Mucosa of descending colon (tissue), 3 donors: ENCODE measurements around the gene CLMN. TPM values are rescaled to one million over a fixed set of nuclear protein-coding genes. Genes with fewer than 3 reads are reported as not detected.

Experiments used
- ATAC-seq: fragments of 200-7000 bp; cut with Tn5 transposase; one replicate; pipeline ENCODE4 v1.9.1; 2020; ENCODE audit warnings: mild to moderate bottlenecking, moderate library complexity
- DNase-seq, 3 donors: peaks; one replicate each; pipeline ENCODE4 v3.0.0-alpha.2; 2020
- H3K36me3 ChIP-seq: fragments of 200-600 bp; one replicate; pipeline ENCODE4 v1.8.0; 2021; ENCODE audit warnings: low read depth, mild to moderate bottlenecking
- H3K4me1 ChIP-seq: fragments of 200-600 bp; one replicate; pipeline ENCODE4 v1.8.0; 2021; ENCODE audit warnings: low read depth, mild to moderate bottlenecking
- H3K4me3 ChIP-seq: fragments of 200-600 bp; one replicate; pipeline ENCODE4 v1.8.0; 2021; ENCODE audit warnings: mild to moderate bottlenecking
- H3K9me3 ChIP-seq: fragments of 200-600 bp; one replicate; pipeline ENCODE4 v1.8.0; 2021; ENCODE audit warnings: mild to moderate bottlenecking
- CTCF ChIP-seq: fragments of 200-600 bp; IDR thresholded peaks from one replicate; pipeline ENCODE4 v1.8.0; 2022; ENCODE audit warnings: antibody characterized with exemption, mild to moderate bottlenecking
- intact Hi-C, 2 donors: fragments of 100-400 bp; cut with DNase I in 1 of 2; cut with micrococcal nuclease in 1 of 2; formaldehyde crosslinking; loops; one replicate each; pipeline versions ENCODE4 v1.11.0 to v1.11.1; 2022; cut with DNase I, micrococcal nuclease
- total RNA-seq, 3 donors: library from RNA; stranded (reverse); fragmentation: NEBNext Ultra II Directional in 2 of 3; extraction: Animal tissue kit (Norgen Biotek cat#: 25700) in 2 of 3; gene quantifications; one replicate each; pipeline versions ENCODE4 v1.2.1 to v1.2.4, GENCODE V29; 2021 to 2023
- donor health status: DM: no; HTN: no; CAD: no; lungs with moderate emphysema.
- donor health status: DM: no; HTN: no; CAD: no.
- donor health status: DM: no; HTN: yes; CAD: no.

Gene CLMN
- total RNA-seq, 3 donors from 2014 or later: 73.7 to 200 (median 132) TPM

- H3K4me1 ChIP-seq: peaks cover 14% of the 10 kb centered on the region
- H3K36me3 ChIP-seq: no peaks in the 10 kb centered on the region
- no peak for DNase-seq
- no peak overlapping the region for H3K4me3 ChIP-seq
- H3K9me3 ChIP-seq: no peaks in the 10 kb centered on the region
- TF ChIP-seq CTCF: no peak
- no peak for ATAC-seq
- intact Hi-C loops: no loop called here
Measured at GRCh38 chr14:95341115-95341514, 21.4 kb upstream of the CLMN start.

- peak; percentile 89 for ATAC-seq
- peak; percentile 93 to 94 (median 94) for DNase-seq
- Histone ChIP-seq H3K9me3 (no peaks in the 10 kb centered on the region), H3K4me3 (no peak overlapping the region), H3K4me1 (peaks cover 14% of the 10 kb centered on the region), H3K36me3 (no peaks in the 10 kb centered on the region)
- intact Hi-C loops: no loop called here
- TF ChIP-seq CTCF: no peak
Measured at GRCh38 chr14:95340201-95340697, 20.5 kb upstream of the CLMN start.

- Histone ChIP-seq H3K4me1 (peaks cover 14% of the 10 kb centered on the region), H3K36me3 (no peaks in the 10 kb centered on the region), H3K4me3 (no peak overlapping the region), H3K9me3 (no peaks in the 10 kb centered on the region)
- TF ChIP-seq CTCF: no peak
- intact Hi-C loops: no loop called here
- DNase-seq (peak; percentile 87 to 93 (median 88)), ATAC-seq (peak; percentile 75)
Measured at GRCh38 chr14:95339301-95339865, 19.7 kb upstream of the CLMN start.

- intact Hi-C loops: no loop called here
- Histone ChIP-seq H3K36me3 (no peaks in the 10 kb centered on the region), H3K4me3 (no peak overlapping the region), H3K9me3 (no peaks in the 10 kb centered on the region), H3K4me1 (peaks cover 14% of the 10 kb centered on the region)
- no peak for ATAC-seq
- no peak for TF ChIP-seq CTCF
- no peak for DNase-seq
Measured at GRCh38 chr14:95338436-95338835, 18.7 kb upstream of the CLMN start.

GRCh38 chr14:95337041-95337595 is 17.4 kb upstream of the CLMN start:
- H3K4me3 ChIP-seq: no peak overlapping the region
- TF ChIP-seq CTCF: no peak
- intact Hi-C loops: no loop called here

More at GRCh38 chr14:95337041-95337595, 17.4 kb upstream of the CLMN start:
- no peaks in the 10 kb centered on the region for H3K36me3 ChIP-seq
- H3K4me1 ChIP-seq: peaks cover 25% of the 10 kb centered on the region
- ATAC-seq (no peak), DNase-seq (no peak)
- no peaks in the 10 kb centered on the region for H3K9me3 ChIP-seq
